HEK293T (cell line): ENCODE data around the gene MYO6.

Source experiments
- CTCF ChIA-PET: fragments of 350-600 bp; formaldehyde crosslinking; extraction: SDS; loops from one replicate; lab custom pipeline; 2021; ENCODE audit warnings: antibody characterized with exemption, inconsistent platforms; lab: Yijun Ruan, JAX
- POLR2A ChIA-PET: fragments of 350-600 bp; formaldehyde crosslinking; extraction: SDS; loops from one replicate; lab custom pipeline; 2020; ENCODE audit warnings: antibody characterized with exemption, inconsistent platforms; lab: Yijun Ruan, JAX
- DNase-seq: peaks from one replicate; pipeline ENCODE4 v3.0.0; 2012; ENCODE audit warnings: mixed read lengths; ENCODE audit errors: extremely low spot score
- ARNT ChIP-seq: fragments of 450-650 bp; IDR thresholded peaks from 2 replicates; pipeline ENCODE4 v1.6.1; 2017; ENCODE audit warnings: mild to moderate bottlenecking
- BHLHE40 ChIP-seq: fragments of 450-650 bp; IDR thresholded peaks from 2 replicates; pipeline ENCODE4 v1.6.1; 2016; ENCODE audit warnings: mild to moderate bottlenecking, moderate library complexity, borderline replicate concordance
- CTBP1 ChIP-seq: fragments of 450-650 bp; IDR thresholded peaks from 2 replicates; pipeline ENCODE4 v1.6.1; 2016; ENCODE audit warnings: borderline replicate concordance
- ELF4 ChIP-seq: fragments of 450-650 bp; IDR thresholded peaks from 2 replicates; pipeline ENCODE4 v1.6.1; 2017; ENCODE audit warnings: antibody characterized with exemption
- FOXA1 ChIP-seq: fragments of 450-650 bp; IDR thresholded peaks from 2 replicates; pipeline ENCODE4 v1.6.1; 2016; ENCODE audit warnings: mild to moderate bottlenecking
- FOXK2 ChIP-seq: fragments of 450-650 bp; IDR thresholded peaks from 2 replicates; pipeline ENCODE4 v1.6.1; 2016; ENCODE audit warnings: mild to moderate bottlenecking
- FOXM1 ChIP-seq: fragments of 450-650 bp; IDR thresholded peaks from 2 replicates; pipeline ENCODE4 v1.6.1; 2017; ENCODE audit warnings: mild to moderate bottlenecking, borderline replicate concordance
- HDGF ChIP-seq: fragments of 450-650 bp; IDR thresholded peaks from 2 replicates; pipeline ENCODE4 v1.6.1; 2017; ENCODE audit warnings: antibody characterized with exemption, borderline replicate concordance
- L3MBTL2 ChIP-seq: fragments of 450-650 bp; conservative IDR thresholded peaks from 2 replicates; pipeline ENCODE4 v1.6.1; 2016; ENCODE audit warnings: mild to moderate bottlenecking
- LEF1 ChIP-seq: fragments of 450-650 bp; IDR thresholded peaks from 2 replicates; pipeline ENCODE4 v1.6.1; 2017; ENCODE audit warnings: mild to moderate bottlenecking, borderline replicate concordance
- NFRKB ChIP-seq: fragments of 450-650 bp; IDR thresholded peaks from 2 replicates; pipeline ENCODE4 v1.6.1; 2016; ENCODE audit warnings: mild to moderate bottlenecking, moderate library complexity
- PKNOX1 ChIP-seq: fragments of 450-650 bp; IDR thresholded peaks from 2 replicates; pipeline ENCODE4 v1.6.1; 2016
- SP1 ChIP-seq: fragments of 450-650 bp; IDR thresholded peaks from 2 replicates; pipeline ENCODE4 v1.6.1; 2017
- SUZ12 ChIP-seq: fragments of 450-650 bp; IDR thresholded peaks from 2 replicates; pipeline ENCODE4 v1.6.1; 2016; ENCODE audit warnings: mild to moderate bottlenecking
- TARDBP ChIP-seq: fragments of 450-650 bp; IDR thresholded peaks from 2 replicates; pipeline ENCODE4 v1.6.1; 2016
- ZNF384 ChIP-seq: fragments of 450-650 bp; IDR thresholded peaks from 2 replicates; pipeline ENCODE4 v1.6.1; 2016

MYO6 gene

GRCh38 chr6:75786152-75786551 is 37.1 kb downstream of the MYO6 start:
- no peak for DNase-seq
- ChIA-PET CTCF (no interaction called here), POLR2A (no interaction called here)
- TF ChIP-seq SP1 (no peak), FOXA1 (no peak), LEF1 (no peak), CTBP1 (no peak), L3MBTL2 (no peak)

- no peak for DNase-seq
- POLR2A ChIA-PET = no interaction called here
- CTCF ChIA-PET = no interaction called here
Observed at GRCh38 chr6:75788894-75789293, 39.9 kb downstream of the MYO6 start.

GRCh38 chr6:75791881-75792280 is 42.8 kb downstream of the MYO6 start:
- CTCF ChIA-PET = no interaction called here
- TF ChIP-seq LEF1 (no peak), ARNT (no peak), CTBP1 (no peak), HDGF (no peak), ELF4 (no peak), BHLHE40 (no peak), PKNOX1 (no peak), TARDBP (no peak), NFRKB (no peak), FOXA1 (no peak), FOXM1 (no peak), SUZ12 (no peak), SP1 (no peak), L3MBTL2 (no peak), ZNF384 (no peak), FOXK2 (no peak)
- DNase-seq = no peak
- POLR2A ChIA-PET = no interaction called here

More at GRCh38 chr6:75788894-75789293, 39.9 kb downstream of the MYO6 start:
- TF ChIP-seq PKNOX1 (no peak), ZNF384 (no peak), SUZ12 (no peak), CTBP1 (no peak), BHLHE40 (no peak), FOXK2 (no peak), FOXM1 (no peak), L3MBTL2 (no peak), HDGF (no peak), ARNT (no peak), TARDBP (no peak)

- no peak for TF ChIP-seq ELF4
- TF ChIP-seq LEF1 = no peak
- TF ChIP-seq HDGF = no peak
- no peak for TF ChIP-seq SP1
- TF ChIP-seq PKNOX1 = no peak
- no peak for TF ChIP-seq BHLHE40
- no peak for TF ChIP-seq ARNT
- TF ChIP-seq TARDBP = no peak
- TF ChIP-seq FOXM1 = no peak
- TF ChIP-seq FOXA1 = no peak
- no peak for TF ChIP-seq ZNF384
- TF ChIP-seq NFRKB = no peak
- TF ChIP-seq SUZ12 = no peak
- TF ChIP-seq FOXK2 = no peak
- no peak for TF ChIP-seq CTBP1
- TF ChIP-seq L3MBTL2 = no peak
- ChIA-PET CTCF (no interaction called here), POLR2A (no interaction called here)
- no peak for DNase-seq
Observed at GRCh38 chr6:75794351-75794846, 45.4 kb downstream of the MYO6 start.

GRCh38 chr6:75794954-75795739 is 46.1 kb downstream of the MYO6 start:
- TF ChIP-seq CTBP1 (0 out of 2 replicates have a peak, but pooled peaks have one; percentile 8), PKNOX1 (peak; percentile 92), TARDBP (no peak), ZNF384 (peak; percentile 55; the same call in 1 of the 2 replicates)

More at GRCh38 chr6:75794954-75795739, 46.1 kb downstream of the MYO6 start:
- ChIA-PET CTCF (no interaction called here), POLR2A (no interaction called here)
- DNase-seq = peak; percentile 27
